BJ (cell line): ENCODE measurements around the gene NSD2. TPM values are rescaled to one million over a fixed set of nuclear protein-coding genes. Genes with fewer than 3 reads are reported as not detected.
A peak's percentile ranks its signal among the peaks of the same experiment; 100 is the strongest.

Experiments
- CTCF ChIA-PET: fragments of 350-600 bp; formaldehyde crosslinking; extraction: SDS; loops from one replicate; lab custom pipeline; 2021; ENCODE audit warnings: antibody characterized with exemption, inconsistent platforms; lab: Yijun Ruan, JAX
- POLR2A ChIA-PET: fragments of 300-600 bp; sonication (Branson Sonifier 250); formaldehyde crosslinking; extraction: SDS; loops from one replicate; lab custom pipeline; 2021; ENCODE audit warnings: antibody characterized with exemption; lab: Charles Lee
- DNase-seq: peaks from one replicate; pipeline ENCODE4 v3.0.0-alpha.2; 2011; ENCODE audit warnings: low read depth
- H3K27me3 ChIP-seq: 2 replicates; pipeline ENCODE4 v1.6.0; 2011; ENCODE audit warnings: low read length; ENCODE audit not compliant: control insufficient read depth, insufficient read depth
- H3K36me3 ChIP-seq: 2 replicates; pipeline ENCODE4 v1.5.1; 2011; ENCODE audit warnings: low read length; ENCODE audit not compliant: control insufficient read depth, insufficient read depth
- H3K4me3 ChIP-seq: 2 replicates; pipeline ENCODE4 v1.5.1; 2011; ENCODE audit warnings: low read depth, mild to moderate bottlenecking, control low read depth, low read length
- polyA plus RNA-seq: library from polyadenylated mRNA; depleted of rRNA; stranded (reverse); fragments of >200 nt; gene quantifications from 2 replicates; pipeline ENCODE4 v1.2.3, GENCODE V29; 2011
- TF ChIP-seq, protein P1 (sequence below): IDR thresholded peaks from 2 replicates; pipeline ENCODE4 v1.5.1; 2011; ENCODE audit warnings: low read depth, mild to moderate bottlenecking, control low read depth, inconsistent platforms, low read length, moderate library complexity; ENCODE audit not compliant: insufficient read depth

Gene NSD2
- polyA plus RNA-seq, 1 experiment, result 22.3 TPM

DNA sequence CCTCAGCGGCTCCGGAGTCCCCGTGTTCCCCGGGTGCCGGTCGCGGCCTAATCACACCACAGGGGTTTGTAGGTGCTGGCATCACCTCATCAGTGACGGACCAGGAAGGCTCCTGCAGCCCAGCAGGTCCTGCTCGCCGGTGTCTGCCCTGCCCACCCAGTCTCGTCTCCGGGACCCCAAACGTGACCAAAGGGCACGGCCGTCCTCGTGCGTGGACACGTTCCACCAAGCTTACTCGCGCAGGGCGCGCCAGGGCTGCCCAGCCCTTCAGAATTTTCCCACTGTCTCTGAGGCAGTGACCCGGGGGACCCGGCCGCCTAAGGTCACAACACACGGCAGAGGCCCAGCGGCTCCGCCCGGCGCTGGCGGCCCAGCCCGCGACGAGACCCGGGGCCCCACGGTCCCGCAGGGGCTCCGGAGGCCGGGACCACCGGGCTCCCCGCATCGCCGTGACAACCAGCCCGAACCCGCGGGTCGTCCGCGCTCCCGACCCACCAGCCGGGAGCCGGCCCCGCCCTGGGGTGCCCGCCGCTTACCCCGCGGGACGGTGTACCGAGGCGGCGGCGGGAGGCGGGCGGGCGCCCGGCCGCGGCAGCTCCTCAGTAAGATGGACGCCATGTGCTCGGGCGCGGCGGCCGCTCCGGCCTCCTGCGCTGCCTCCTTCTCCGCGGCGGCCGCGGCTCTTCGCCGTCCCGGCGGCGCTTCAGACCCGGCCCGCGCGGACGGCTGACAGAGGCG is 15.7 kb upstream of the NSD2 start:
- ChIA-PET POLR2A (no interaction called here), CTCF (interaction anchor here (0.6 to 4.8 kb wide), 4 partner anchors 33 to 44 kb away, joined by 3 to 30 read pairs (median 4); no protein-coding TSS in a partner anchor)
- TF ChIP-seq, protein P1, sequence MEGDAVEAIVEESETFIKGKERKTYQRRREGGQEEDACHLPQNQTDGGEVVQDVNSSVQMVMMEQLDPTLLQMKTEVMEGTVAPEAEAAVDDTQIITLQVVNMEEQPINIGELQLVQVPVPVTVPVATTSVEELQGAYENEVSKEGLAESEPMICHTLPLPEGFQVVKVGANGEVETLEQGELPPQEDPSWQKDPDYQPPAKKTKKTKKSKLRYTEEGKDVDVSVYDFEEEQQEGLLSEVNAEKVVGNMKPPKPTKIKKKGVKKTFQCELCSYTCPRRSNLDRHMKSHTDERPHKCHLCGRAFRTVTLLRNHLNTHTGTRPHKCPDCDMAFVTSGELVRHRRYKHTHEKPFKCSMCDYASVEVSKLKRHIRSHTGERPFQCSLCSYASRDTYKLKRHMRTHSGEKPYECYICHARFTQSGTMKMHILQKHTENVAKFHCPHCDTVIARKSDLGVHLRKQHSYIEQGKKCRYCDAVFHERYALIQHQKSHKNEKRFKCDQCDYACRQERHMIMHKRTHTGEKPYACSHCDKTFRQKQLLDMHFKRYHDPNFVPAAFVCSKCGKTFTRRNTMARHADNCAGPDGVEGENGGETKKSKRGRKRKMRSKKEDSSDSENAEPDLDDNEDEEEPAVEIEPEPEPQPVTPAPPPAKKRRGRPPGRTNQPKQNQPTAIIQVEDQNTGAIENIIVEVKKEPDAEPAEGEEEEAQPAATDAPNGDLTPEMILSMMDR, result no peak
- Histone ChIP-seq H3K27me3 (no peaks in the 10 kb centered on the region), H3K4me3 (peak overlapping the region; percentile 92), H3K36me3 (no peaks in the 10 kb centered on the region)
- DNase-seq, result no peak

DNA sequence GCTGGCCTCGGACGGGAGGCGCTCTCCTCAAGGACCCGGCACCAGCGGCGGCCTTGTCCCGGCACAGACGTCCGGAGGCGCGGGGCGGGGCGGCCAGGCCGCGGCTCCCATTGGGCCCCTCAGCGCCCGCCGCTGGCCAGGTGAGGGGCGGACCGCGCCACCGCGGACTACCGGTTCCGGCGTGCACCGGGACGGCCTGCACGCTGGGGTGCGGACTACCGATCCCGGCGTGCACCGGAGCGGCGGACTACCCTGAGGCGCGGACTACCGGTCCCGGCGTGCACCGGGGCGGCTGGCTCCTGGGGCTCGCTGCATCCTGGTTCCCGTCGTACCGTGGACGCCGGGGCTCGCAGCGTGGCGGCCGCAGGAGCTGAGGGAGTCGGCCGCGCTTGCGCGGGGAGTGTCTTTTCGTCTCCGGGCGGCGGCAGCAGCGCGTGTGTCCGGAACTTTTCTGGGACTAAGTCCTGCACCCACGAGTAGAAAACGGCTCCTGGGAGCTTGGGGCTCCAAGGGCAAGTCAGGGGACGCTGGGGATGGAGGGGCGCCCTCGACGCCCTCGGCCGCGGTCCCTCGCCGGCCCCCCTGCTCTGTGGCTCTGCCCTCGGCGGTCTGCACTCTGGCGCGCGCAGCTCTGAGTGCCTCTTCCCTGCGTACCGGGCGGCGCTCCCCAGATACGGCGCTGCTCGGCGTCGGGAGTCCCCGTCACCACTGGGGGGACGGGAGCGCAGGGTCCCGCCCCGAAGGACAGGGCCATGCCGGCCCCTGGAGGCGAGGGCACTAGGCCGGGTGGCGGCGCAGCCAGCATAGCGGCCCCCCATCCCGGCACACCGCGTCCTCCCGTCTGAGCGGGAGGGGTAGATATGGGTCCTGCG is 14.9 kb upstream of the NSD2 start, which contains the start of gene LETM1:
Gene LETM1 (minus strand): TSS at position 86 of the 872 bp plus-strand sequence. CDS start 206 bp downstream, outside the sequence.
- ChIA-PET POLR2A (interaction anchor here (1.0 kb wide), 1 partner anchor 14 kb away, joined by 3 read pairs; no protein-coding TSS in a partner anchor), CTCF (interaction anchor here (0.6 to 4.8 kb wide), 4 partner anchors 14 to 44 kb away, joined by 3 to 30 read pairs (median 4); no protein-coding TSS in a partner anchor)
- DNase-seq, result peak; percentile 75
- no peaks in the 10 kb centered on the region for H3K27me3 ChIP-seq
- no peaks in the 10 kb centered on the region for H3K36me3 ChIP-seq
- TF ChIP-seq, protein P1, result 0 out of 2 replicates have a peak, but pooled peaks have one; percentile 23
- peak within 1 kb of the TSS; percentile 92 for H3K4me3 ChIP-seq

DNA sequence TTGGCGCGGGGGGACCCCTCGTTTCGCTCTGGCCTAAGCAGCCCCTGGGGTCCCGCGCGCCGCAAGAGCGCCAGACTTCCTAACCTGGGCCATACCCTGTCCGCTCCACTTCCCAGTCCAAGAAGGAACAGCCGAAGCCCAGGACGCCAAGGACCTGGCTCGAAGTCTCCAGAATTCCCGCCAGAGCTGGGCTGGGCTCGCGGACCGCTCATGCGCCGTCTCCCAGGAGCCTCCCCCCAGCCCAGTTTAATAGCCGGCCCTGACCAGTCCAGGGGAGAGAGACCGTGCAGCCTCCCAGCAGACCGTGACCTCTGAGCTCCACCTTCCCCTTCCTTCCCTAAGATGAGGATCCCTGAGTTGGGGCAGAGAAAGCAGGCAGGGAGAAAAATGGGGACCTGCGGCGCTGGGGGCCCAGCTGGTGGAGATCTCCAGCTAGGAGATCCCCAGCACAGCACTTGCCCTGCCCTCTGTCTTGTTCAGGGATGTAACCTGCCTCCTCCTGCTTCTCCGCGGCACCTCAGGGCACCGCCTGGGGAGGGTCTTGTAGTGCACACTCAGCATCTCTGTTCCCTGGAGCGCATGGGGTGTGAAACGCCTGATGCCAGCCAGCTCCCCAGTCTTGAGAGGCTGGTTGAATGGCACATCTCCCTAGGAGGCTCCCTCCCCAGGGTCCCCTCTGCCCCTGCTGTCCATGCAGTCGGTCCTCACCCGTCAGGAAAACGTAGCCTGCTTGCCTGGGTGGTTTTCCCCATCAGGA is 14.1 kb upstream of the NSD2 start:
- TF ChIP-seq, protein P1, result no peak
- Histone ChIP-seq H3K36me3 (no peaks in the 10 kb centered on the region), H3K4me3 (peak overlapping the region; percentile 92), H3K27me3 (no peaks in the 10 kb centered on the region)
- POLR2A ChIA-PET, result interaction anchor here (1.0 kb wide), 1 partner anchor 14 kb away, joined by 3 read pairs; no protein-coding TSS in a partner anchor
- CTCF ChIA-PET, result interaction anchor here (0.5 to 4.8 kb wide), 3 partner anchors 13 to 109 kb away, joined by 3 to 30 read pairs (median 3); no protein-coding TSS in a partner anchor
- no peak for DNase-seq

- ChIA-PET POLR2A (no interaction called here), CTCF (interaction anchor here (0.6 to 1.0 kb wide), 3 partner anchors 15 to 53 kb away, joined by 3 to 5 read pairs (median 3); no protein-coding TSS in a partner anchor)
- no peaks in the 10 kb centered on the region for H3K27me3 ChIP-seq
- no peak overlapping the region for H3K4me3 ChIP-seq
- TF ChIP-seq, protein P1, result no peak
- no peaks in the 10 kb centered on the region for H3K36me3 ChIP-seq
- DNase-seq, result no peak
Observed at GRCh38 chr4:1857931-1858330, 13.3 kb upstream of the NSD2 start.
